A549 treated with ZK216348 at 1 μM for 4 hours (cell line): Measurements from ENCODE around the gene MB21D2. TPM values are rescaled to one million over a fixed set of nuclear protein-coding genes. Genes with fewer than 3 reads are reported as not detected.

ENCODE experiments used
- total RNA-seq: library from RNA; stranded (reverse); fragments of 200-300 nt; extraction: Qiagen RNA extraction; gene quantifications from 5 replicates; pipeline ENCODE4 v1.2.3, GENCODE V29; 2022; ENCODE audit warnings: low read depth

The MB21D2 gene, protein sequence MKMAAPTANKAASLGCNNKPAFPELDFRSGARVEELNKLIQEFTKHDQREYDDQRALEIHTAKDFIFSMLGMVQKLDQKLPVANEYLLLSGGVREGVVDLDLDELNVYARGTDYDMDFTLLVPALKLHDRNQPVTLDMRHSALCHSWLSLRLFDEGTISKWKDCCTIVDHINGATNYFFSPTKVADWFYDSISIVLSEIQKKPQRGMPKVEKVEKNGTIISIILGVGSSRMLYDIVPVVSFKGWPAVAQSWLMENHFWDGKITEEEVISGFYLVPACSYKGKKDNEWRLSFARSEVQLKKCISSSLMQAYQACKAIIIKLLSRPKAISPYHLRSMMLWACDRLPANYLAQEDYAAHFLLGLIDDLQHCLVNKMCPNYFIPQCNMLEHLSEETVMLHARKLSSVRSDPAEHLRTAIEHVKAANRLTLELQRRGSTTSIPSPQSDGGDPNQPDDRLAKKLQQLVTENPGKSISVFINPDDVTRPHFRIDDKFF
- 3.3 to 5.2 TPM (median 5.0 TPM) in 5 replicates for total RNA-seq

GRCh38 chr3:192917404-192918274, at the start of gene MB21D2:
Gene MB21D2 (minus strand): TSS chr3:192917856. CDS start chr3:192917840, 16 bp downstream.

Other genes with a start within 250 kb of the MB21D2 start
- gene FGF12, start 190.3 kb downstream of the MB21D2 start, total RNA-seq: 0.40 to 0.99 TPM (median 0.76 TPM) in 5 replicates